H1 (cell line): ENCODE measurements around the gene DGKD.

Experiments used
- BCL11A ChIP-seq, 2 experiments: IDR thresholded peaks; one replicate each; pipeline ENCODE4 v1.6.1; 2011; ENCODE audit warnings: low read depth in 2 of 2, low read length in 2 of 2, mild to moderate bottlenecking in 2 of 2
- CTCF ChIP-seq, 3 experiments: IDR thresholded peaks; 1 replicate in 2 of 3; 2 replicates in 1 of 3; pipeline versions ENCODE4 v1.5.1 to v1.6.1; 2011; ENCODE audit warnings: low read length in 3 of 3, mild to moderate bottlenecking in 3 of 3, inconsistent platforms in 2 of 3, low read depth in 1 of 3, moderate library complexity in 1 of 3; ENCODE audit not compliant: insufficient read depth in 1 of 3; ENCODE audit errors: control extremely low read depth in 1 of 3
- EGR1 ChIP-seq: IDR thresholded peaks from 2 replicates; pipeline ENCODE4 v1.6.1; 2011; ENCODE audit warnings: low read depth, low read length, borderline replicate concordance
- EP300 ChIP-seq, 2 experiments: IDR thresholded peaks; 1 replicate in 1 of 2; 2 replicates in 1 of 2; pipeline ENCODE4 v1.6.1; 2011 to 2012; ENCODE audit warnings: low read depth in 2 of 2, low read length in 2 of 2, mild to moderate bottlenecking in 2 of 2, borderline replicate concordance in 1 of 2, inconsistent platforms in 1 of 2, moderate library complexity in 1 of 2
- EZH2 ChIP-seq: fragments of 200-600 bp; sonication (generic); IDR thresholded peaks from 2 replicates; pipeline ENCODE4 v1.7.1; 2012; ENCODE audit warnings: low read depth, mild to moderate bottlenecking, moderate library complexity, low read length, inconsistent platforms; ENCODE audit not compliant: severe bottlenecking
- GTF2F1 ChIP-seq: IDR thresholded peaks from 2 replicates; pipeline ENCODE4 v1.6.1; 2012; ENCODE audit warnings: low read depth, low read length, improper control_type of control experiment, borderline replicate concordance
- JUN ChIP-seq: IDR thresholded peaks from 2 replicates; pipeline ENCODE4 v1.6.1; 2011; ENCODE audit warnings: low read depth, mild to moderate bottlenecking, improper control_type of control experiment, low read length
- POLR2A ChIP-seq, 2 experiments: IDR thresholded peaks; 1 replicate in 1 of 2; 2 replicates in 1 of 2; pipeline ENCODE4 v1.6.1; 2011; ENCODE audit warnings: low read depth in 2 of 2, low read length in 2 of 2, mild to moderate bottlenecking in 2 of 2; ENCODE audit errors: control extremely low read depth in 1 of 2
- POLR2AphosphoS5 ChIP-seq: IDR thresholded peaks from 2 replicates; pipeline ENCODE4 v1.6.1; 2011; ENCODE audit warnings: low read depth, low read length
- RNF2 ChIP-seq: fragments of 200-900, 300-1000 bp; sonication (generic); IDR thresholded peaks from 2 replicates; pipeline ENCODE4 v1.7.1; 2016; ENCODE audit warnings: borderline replicate concordance, low read depth, mild to moderate bottlenecking, antibody characterized with exemption, low read length; ENCODE audit not compliant: poor library complexity, severe bottlenecking; ENCODE audit errors: missing control alignments
- SIN3A ChIP-seq, 2 experiments: IDR thresholded peaks in 1 of 2; conservative IDR thresholded peaks in 1 of 2; 2 replicates each; pipeline ENCODE4 v1.6.1; 2011 to 2012; ENCODE audit warnings: low read length in 2 of 2, improper control_type of control experiment in 1 of 2, low read depth in 1 of 2, mild to moderate bottlenecking in 1 of 2
- USF2 ChIP-seq: IDR thresholded peaks from 2 replicates; pipeline ENCODE4 v1.6.1; 2011; ENCODE audit warnings: low read length, improper control_type of control experiment

GRCh38 chr2:233495503-233496496, 141.5 kb downstream of the DGKD start:
- TF ChIP-seq JUN (no peak), CTCF (IDR thresholded peaks at IDR 0.05; ENCODE audit: control extremely low read depth in 1 of 3, insufficient read depth in 1 of 3, low read depth in 1 of 3, low read length in 3 of 3) (no peak), SIN3A (conservative IDR thresholded peaks at IDR 0.05 in 1 of 2, IDR thresholded peaks at IDR 0.05 in 1 of 2; ENCODE audit: low read depth in 1 of 2, low read length in 2 of 2) (no peak), BCL11A (IDR thresholded peaks at IDR 0.05; ENCODE audit: low read depth in 2 of 2, low read length in 2 of 2) (no peak), GTF2F1 (no peak), EGR1 (no peak), RNF2 (no peak), EP300 (IDR thresholded peaks at IDR 0.05; ENCODE audit: borderline replicate concordance in 1 of 2, low read depth in 2 of 2, low read length in 2 of 2) (no peak), EZH2 (no peak), POLR2A (IDR thresholded peaks at IDR 0.05; ENCODE audit: control extremely low read depth in 1 of 2, low read depth in 2 of 2, low read length in 2 of 2) (no peak), POLR2AphosphoS5 (no peak), USF2 (no peak)
